ENCODE data around the gene PANX3.

The PANX3 gene

GRCh38 chr11:124622531-124623451 lies 11.6 kb downstream of the PANX3 start, which contains the start of gene TBRG1:
TSS of gene TBRG1 (plus strand) at chr11:124622864. CDS start at chr11:124623084, 220 bp downstream.
- peak; percentile 89 for DNase-seq

- DNase-seq, result no peak
Measured at GRCh38 chr11:124623861-124624525, 12.8 kb downstream of the PANX3 start.

- DNase-seq, result no peak
Measured at GRCh38 chr11:124625504-124626168, 14.4 kb downstream of the PANX3 start.

GRCh38 chr11:124627546-124627945 lies 16.3 kb downstream of the PANX3 start:
- DNase-seq, result no peak

GRCh38 chr11:124629961-124630360 lies 18.7 kb downstream of the PANX3 start:
- DNase-seq, result no peak

- no peak for DNase-seq
Measured at GRCh38 chr11:124633355-124633754, 22.1 kb downstream of the PANX3 start.

- no peak for DNase-seq
Measured at GRCh38 chr11:124635932-124636331, 24.7 kb downstream of the PANX3 start.

GRCh38 chr11:124638500-124638899 lies 27.3 kb downstream of the PANX3 start:
- DNase-seq, result no peak

- DNase-seq, result no peak
Measured at GRCh38 chr11:124639186-124639585, 28.0 kb downstream of the PANX3 start.

- DNase-seq, result no peak
Measured at GRCh38 chr11:124640666-124641065, 29.4 kb downstream of the PANX3 start.

- DNase-seq, result no peak
Measured at GRCh38 chr11:124642628-124643027, 31.4 kb downstream of the PANX3 start.

- no peak for DNase-seq
Measured at GRCh38 chr11:124643042-124643604, 31.9 kb downstream of the PANX3 start.

GRCh38 chr11:124643605-124644425 lies 32.6 kb downstream of the PANX3 start:
- no peak for DNase-seq

- DNase-seq, result peak; percentile 60
Measured at GRCh38 chr11:124644426-124645280, 33.4 kb downstream of the PANX3 start.

- no peak for DNase-seq
Measured at GRCh38 chr11:124646148-124646547, 34.9 kb downstream of the PANX3 start.

GRCh38 chr11:124648610-124649009 lies 37.4 kb downstream of the PANX3 start:
- DNase-seq, result no peak

GRCh38 chr11:124656774-124657630 lies 45.8 kb downstream of the PANX3 start:
- DNase-seq, result no peak

GRCh38 chr11:124657904-124658303 lies 46.7 kb downstream of the PANX3 start:
- DNase-seq, result no peak

- DNase-seq, result no peak
Measured at GRCh38 chr11:124658501-124658900, 47.3 kb downstream of the PANX3 start.

GRCh38 chr11:124658986-124659385 lies 47.8 kb downstream of the PANX3 start:
- DNase-seq, result no peak

Data from activated CD8-positive, alpha-beta memory T cell treated with anti-CD3 and anti-CD28 coated beads for 24 hours (primary cell).